WTC11 (cell line): ENCODE results near the gene MTUS2. TPM values are rescaled to one million over a fixed set of nuclear protein-coding genes. Genes with fewer than 3 reads are reported as not detected.
A peak's percentile ranks its signal among the peaks of the same experiment; 100 is the strongest.

Experiments
- ATAC-seq: fragments of 200-7000 bp; cut with Tn5 transposase; 2 replicates; pipeline ENCODE4 v1.10.0; 2021; ENCODE audit warnings: mild to moderate bottlenecking, moderate library complexity
- CTCF ChIA-PET: fragments of 300-600 bp; sonication (Branson Sonifier 250); formaldehyde crosslinking; loops from one replicate; lab custom pipeline; 2021; ENCODE audit warnings: antibody characterized with exemption; lab: Charles Lee
- POLR2A ChIA-PET: fragments of 350-600 bp; sonication (Branson Sonifier 250); formaldehyde crosslinking; loops from one replicate; lab custom pipeline; 2021; ENCODE audit warnings: antibody characterized with exemption; lab: Charles Lee
- DNase-seq: peaks from one replicate; pipeline ENCODE4 v3.0.0; 2021; ENCODE audit warnings: low spot score
- H3K27ac Mint-ChIP-seq: 2 replicates; pipeline ENCODE4 v1.8.0; 2021; ENCODE audit warnings: mixed read lengths
- H3K27me3 Mint-ChIP-seq: 2 replicates; pipeline ENCODE4 v1.8.0; 2021; ENCODE audit warnings: low read depth, mild to moderate bottlenecking, moderate library complexity, mixed read lengths
- H3K36me3 Mint-ChIP-seq: 2 replicates; pipeline ENCODE4 v1.8.0; 2021; ENCODE audit warnings: mixed read lengths
- H3K4me1 Mint-ChIP-seq: 2 replicates; pipeline ENCODE4 v1.8.0; 2022; ENCODE audit warnings: mixed read lengths
- H3K4me3 Mint-ChIP-seq: 2 replicates; pipeline ENCODE4 v1.8.0; 2021; ENCODE audit warnings: mild to moderate bottlenecking, moderate library complexity, mixed read lengths
- H3K9me3 Mint-ChIP-seq: 2 replicates; pipeline ENCODE4 v1.8.0; 2021; ENCODE audit warnings: mixed read lengths
- ATF1 ChIP-seq: sonication (generic); formaldehyde crosslinking; IDR thresholded peaks from 2 replicates; pipeline ENCODE4 v1.8.1; 2023; ENCODE audit warnings: mild to moderate bottlenecking, moderate library complexity, missing genetic modification reagents
- ATF2 ChIP-seq: sonication (generic); formaldehyde crosslinking; IDR thresholded peaks from 2 replicates; pipeline ENCODE4 v1.8.1; 2022; ENCODE audit warnings: low read depth, missing genetic modification reagents, borderline replicate concordance
- CDX4 ChIP-seq: fragments of 250-450 bp; sonication (Bioruptor Pico); IDR thresholded peaks from 2 replicates; pipeline ENCODE4 v1.9.0; 2021; ENCODE audit warnings: moderate library complexity, mild to moderate bottlenecking, inconsistent platforms, borderline replicate concordance
- CREB1 ChIP-seq: sonication (generic); formaldehyde crosslinking; IDR thresholded peaks from 2 replicates; pipeline ENCODE4 v1.8.0; 2023; ENCODE audit warnings: mild to moderate bottlenecking, missing genetic modification reagents
- CTCF ChIP-seq: fragments of 200-600 bp; IDR thresholded peaks from 2 replicates; pipeline ENCODE4 v1.8.0; 2022; ENCODE audit warnings: antibody characterized with exemption
- ETV6 ChIP-seq: sonication (generic); formaldehyde crosslinking; IDR thresholded peaks from 2 replicates; pipeline ENCODE4 v1.8.1; 2022; ENCODE audit warnings: mild to moderate bottlenecking, missing genetic modification reagents
- FOXP1 ChIP-seq: sonication (generic); formaldehyde crosslinking; IDR thresholded peaks from 2 replicates; pipeline ENCODE4 v1.8.0; 2022; ENCODE audit warnings: missing genetic modification reagents, mild to moderate bottlenecking, moderate library complexity, borderline replicate concordance
- HMGXB4 ChIP-seq: sonication (generic); formaldehyde crosslinking; IDR thresholded peaks from 2 replicates; pipeline ENCODE4 v1.8.1; 2023; ENCODE audit warnings: mild to moderate bottlenecking, moderate library complexity, missing genetic modification reagents
- IRF2 ChIP-seq: sonication (generic); formaldehyde crosslinking; IDR thresholded peaks from 2 replicates; pipeline ENCODE4 v1.8.0; 2022; ENCODE audit warnings: low read depth, missing genetic modification reagents, borderline replicate concordance
- NR3C1 ChIP-seq: sonication (generic); formaldehyde crosslinking; conservative IDR thresholded peaks from 2 replicates; pipeline ENCODE4 v1.8.1; 2023; ENCODE audit warnings: low read depth, mild to moderate bottlenecking, missing genetic modification reagents
- PRRX2 ChIP-seq: fragments of 250-450 bp; sonication (Bioruptor Pico); IDR thresholded peaks from 2 replicates; pipeline ENCODE4 v1.8.0; 2021; ENCODE audit warnings: mild to moderate bottlenecking
- RELA ChIP-seq: sonication (generic); formaldehyde crosslinking; IDR thresholded peaks from 2 replicates; pipeline ENCODE4 v1.8.1; 2022; ENCODE audit warnings: missing genetic modification reagents, mild to moderate bottlenecking, borderline replicate concordance
- SP1 ChIP-seq: sonication (generic); formaldehyde crosslinking; conservative IDR thresholded peaks from 2 replicates; pipeline ENCODE4 v1.8.1; 2022; ENCODE audit warnings: missing genetic modification reagents
- ZNF219 ChIP-seq: sonication (generic); formaldehyde crosslinking; IDR thresholded peaks from 2 replicates; pipeline ENCODE4 v1.8.0; 2023; ENCODE audit warnings: missing genetic modification reagents, mild to moderate bottlenecking, borderline replicate concordance
- ZNF512 ChIP-seq: sonication (generic); formaldehyde crosslinking; IDR thresholded peaks from 2 replicates; pipeline ENCODE4 v1.8.1; 2022; ENCODE audit warnings: missing genetic modification reagents, borderline replicate concordance
- total RNA-seq: library from RNA; stranded (reverse); gene quantifications from 3 replicates; pipeline ENCODE4 v1.2.3, GENCODE V29; 2021

Gene MTUS2
- total RNA-seq, 1 experiment from 2014 or later, result 0.22 TPM

GRCh38 chr13:29101409-29101808, 281.3 kb downstream of the MTUS2 start:
- no peaks in the 10 kb centered on the region; the same call in 1 of the 2 replicates for H3K4me1 Mint-ChIP-seq
- DNase-seq, result no peak
- TF ChIP-seq SP1 (no peak), ATF2 (no peak), PRRX2 (CRISPR knock-in tag) (no peak), CREB1 (no peak)
- ChIA-PET POLR2A (no interaction called here), CTCF (no interaction called here)
- no peak for ATAC-seq
- H3K9me3 Mint-ChIP-seq, result no peaks in the 10 kb centered on the region
- no peaks in the 10 kb centered on the region for H3K27me3 Mint-ChIP-seq
- H3K27ac Mint-ChIP-seq, result no peak overlapping the region; the same call in 1 of the 2 replicates
- H3K36me3 Mint-ChIP-seq, result no peaks in the 10 kb centered on the region
- H3K4me3 Mint-ChIP-seq, result no peak overlapping the region

- no peaks in the 10 kb centered on the region for H3K36me3 Mint-ChIP-seq
- H3K27ac Mint-ChIP-seq, result no peak overlapping the region
- DNase-seq (no peak), ATAC-seq (no peak)
- CTCF ChIA-PET, result no interaction called here
- no peaks in the 10 kb centered on the region; the same call in 1 of the 2 replicates for H3K4me1 Mint-ChIP-seq
- no peaks in the 10 kb centered on the region for H3K27me3 Mint-ChIP-seq
- H3K9me3 Mint-ChIP-seq, result no peaks in the 10 kb centered on the region
- no peak overlapping the region for H3K4me3 Mint-ChIP-seq
- no peak for TF ChIP-seq SP1
- TF ChIP-seq ZNF512 (CRISPR knock-in tag), result no peak
- TF ChIP-seq ZNF219 (CRISPR knock-in tag), result no peak
- POLR2A ChIA-PET, result no interaction called here
Observed at GRCh38 chr13:29101905-29102304, 281.8 kb downstream of the MTUS2 start.

- TF ChIP-seq IRF2 (no peak), CDX4 (CRISPR knock-in tag) (no peak)
- Mint-ChIP-seq H3K4me3 (no peak overlapping the region), H3K9me3 (no peaks in the 10 kb centered on the region), H3K4me1 (no peaks in the 10 kb centered on the region; the same call in 1 of the 2 replicates), H3K36me3 (no peaks in the 10 kb centered on the region), H3K27me3 (no peaks in the 10 kb centered on the region), H3K27ac (no peak overlapping the region)
- ATAC-seq (no peak), DNase-seq (no peak)
- POLR2A ChIA-PET, result no interaction called here
- CTCF ChIA-PET, result no interaction called here
Observed at GRCh38 chr13:29103065-29103800, 283.1 kb downstream of the MTUS2 start.

GRCh38 chr13:29104461-29104860, 284.3 kb downstream of the MTUS2 start:
- Mint-ChIP-seq H3K9me3 (no peaks in the 10 kb centered on the region), H3K27ac (no peak overlapping the region), H3K27me3 (no peaks in the 10 kb centered on the region), H3K4me1 (no peaks in the 10 kb centered on the region; the same call in 1 of the 2 replicates), H3K4me3 (no peak overlapping the region), H3K36me3 (no peaks in the 10 kb centered on the region)
- ATAC-seq (no peak), DNase-seq (no peak)
- ChIA-PET POLR2A (no interaction called here), CTCF (no interaction called here)
- TF ChIP-seq NR3C1 (CRISPR knock-in tag), result no peak
- no peak for TF ChIP-seq CREB1

- ATAC-seq (peak; percentile 80), DNase-seq (peak; percentile 36)
- Mint-ChIP-seq H3K4me3 (no peak overlapping the region), H3K27ac (no peak overlapping the region), H3K9me3 (no peaks in the 10 kb centered on the region), H3K27me3 (no peaks in the 10 kb centered on the region), H3K4me1 (no peaks in the 10 kb centered on the region; the same call in 1 of the 2 replicates), H3K36me3 (no peaks in the 10 kb centered on the region)
- ChIA-PET POLR2A (interaction anchor here (0.6 to 1.0 kb wide), 2 partner anchors 17 to 153 kb away, joined by 3 read pairs; no protein-coding TSS in a partner anchor), CTCF (interaction anchor here (0.6 to 1.5 kb wide), 29 partner anchors 9 to 349 kb away, joined by 3 to 21 read pairs (median 3); no protein-coding TSS in a partner anchor)
- TF ChIP-seq ETV6 (CRISPR knock-in tag) (no peak), RELA (CRISPR knock-in tag) (no peak), HMGXB4 (CRISPR knock-in tag) (no peak), FOXP1 (no peak), ATF1 (no peak), ZNF512 (CRISPR knock-in tag) (no peak), CTCF (peak; percentile 57)
Observed at GRCh38 chr13:29105779-29106178, 285.6 kb downstream of the MTUS2 start.
